Measurements from ENCODE around the gene C19orf53. TPM values are rescaled to one million over a fixed set of nuclear protein-coding genes. Genes with fewer than 3 reads are reported as not detected.

Gene C19orf53
- total RNA-seq, 2 donors from 2014 or later: 151 to 193 TPM

GRCh38 chr19:13757805-13758772, 16.2 kb upstream of the C19orf53 start:
- H3K27me3 ChIP-seq (replicated peaks; ENCODE audit: insufficient read depth): no peaks in the 10 kb centered on the region
- H3K4me3 ChIP-seq: no peak overlapping the region
- H3K4me1 ChIP-seq (replicated peaks): no peaks in the 10 kb centered on the region
- no peak overlapping the region for H3K27ac ChIP-seq
- DNase-seq (ENCODE audit: low spot score): no peak
- H3K9me3 ChIP-seq: no peaks in the 10 kb centered on the region
- 82% methylated on average over 15 of the region's 15 CpGs for WGBS
- intact Hi-C loops (cut with DNase I): no loop called here
- TF ChIP-seq POLR2A (IDR thresholded peaks at IDR 0.05): no peak
- peaks cover 19 to 21% of the 10 kb centered on the region in 2 donors for H3K36me3 ChIP-seq

GRCh38 chr19:13758795-13759194, 15.5 kb upstream of the C19orf53 start:
- TF ChIP-seq POLR2A (IDR thresholded peaks at IDR 0.05): no peak
- TF ChIP-seq POLR2AphosphoS5 (IDR thresholded peaks at IDR 0.05): no peak
- no peak for TF ChIP-seq CTCF (IDR thresholded peaks at IDR 0.05)

GRCh38 chr19:13761423-13761822, 12.8 kb upstream of the C19orf53 start:
- 89% methylated on average over 8 of the region's 8 CpGs for WGBS
- TF ChIP-seq CTCF (IDR thresholded peaks at IDR 0.05) (no peak), POLR2A (IDR thresholded peaks at IDR 0.05) (no peak), POLR2AphosphoS5 (IDR thresholded peaks at IDR 0.05) (no peak)
- H3K27me3 ChIP-seq (replicated peaks; ENCODE audit: insufficient read depth): no peaks in the 10 kb centered on the region
- intact Hi-C loops (cut with DNase I): no loop called here
- H3K4me1 ChIP-seq (replicated peaks): peaks cover 6% of the 10 kb centered on the region
- no peak for DNase-seq (ENCODE audit: low spot score)
- H3K27ac ChIP-seq: no peak overlapping the region
- no peak overlapping the region for H3K4me3 ChIP-seq
- H3K9me3 ChIP-seq: no peaks in the 10 kb centered on the region
- H3K36me3 ChIP-seq: peaks cover 9 to 19% of the 10 kb centered on the region in 2 donors

More at GRCh38 chr19:13758795-13759194, 15.5 kb upstream of the C19orf53 start:
- H3K9me3 ChIP-seq: no peaks in the 10 kb centered on the region
- intact Hi-C loops (cut with DNase I): no loop called here
- no peaks in the 10 kb centered on the region for H3K27me3 ChIP-seq (replicated peaks; ENCODE audit: insufficient read depth)
- H3K36me3 ChIP-seq: peaks cover 19 to 21% of the 10 kb centered on the region in 2 donors
- 94% methylated on average over 24 of the region's 24 CpGs for WGBS
- H3K4me3 ChIP-seq: no peak overlapping the region
- DNase-seq (ENCODE audit: low spot score): no peak
- no peak overlapping the region for H3K27ac ChIP-seq
- no peaks in the 10 kb centered on the region for H3K4me1 ChIP-seq (replicated peaks)

GRCh38 chr19:13762635-13763235, 11.5 kb upstream of the C19orf53 start:
- DNase-seq (ENCODE audit: low spot score): no peak
- H3K36me3 ChIP-seq: peaks cover 6 to 10% of the 10 kb centered on the region in 2 donors
- H3K9me3 ChIP-seq: no peaks in the 10 kb centered on the region
- no peaks in the 10 kb centered on the region for H3K27me3 ChIP-seq (replicated peaks; ENCODE audit: insufficient read depth)
- no peak for TF ChIP-seq POLR2AphosphoS5 (IDR thresholded peaks at IDR 0.05)
- no peak for TF ChIP-seq CTCF (IDR thresholded peaks at IDR 0.05)
- no peak for TF ChIP-seq POLR2A (IDR thresholded peaks at IDR 0.05)
- H3K27ac ChIP-seq: no peak overlapping the region
- WGBS: 88% methylated on average over 35 of the region's 42 CpGs
- peaks cover 6% of the 10 kb centered on the region for H3K4me1 ChIP-seq (replicated peaks)
- intact Hi-C loops (cut with DNase I): no loop called here
- no peak overlapping the region for H3K4me3 ChIP-seq

GRCh38 chr19:13763265-13763664, 11.0 kb upstream of the C19orf53 start:
- no peaks in the 10 kb centered on the region for H3K27me3 ChIP-seq (replicated peaks; ENCODE audit: insufficient read depth)
- peaks cover 4 to 9% of the 10 kb centered on the region in 2 donors for H3K36me3 ChIP-seq
- H3K4me3 ChIP-seq: no peak overlapping the region
- H3K9me3 ChIP-seq: no peaks in the 10 kb centered on the region
- 97% methylated on average over 3 of the region's 3 CpGs for WGBS
- intact Hi-C loops (cut with DNase I): no loop called here
- peaks cover 6% of the 10 kb centered on the region for H3K4me1 ChIP-seq (replicated peaks)
- no peak for TF ChIP-seq POLR2A (IDR thresholded peaks at IDR 0.05)
- no peak for TF ChIP-seq CTCF (IDR thresholded peaks at IDR 0.05)
- H3K27ac ChIP-seq: no peak overlapping the region
- no peak for DNase-seq (ENCODE audit: low spot score)
